ENCODE data around the gene DRAM1.

DNA sequence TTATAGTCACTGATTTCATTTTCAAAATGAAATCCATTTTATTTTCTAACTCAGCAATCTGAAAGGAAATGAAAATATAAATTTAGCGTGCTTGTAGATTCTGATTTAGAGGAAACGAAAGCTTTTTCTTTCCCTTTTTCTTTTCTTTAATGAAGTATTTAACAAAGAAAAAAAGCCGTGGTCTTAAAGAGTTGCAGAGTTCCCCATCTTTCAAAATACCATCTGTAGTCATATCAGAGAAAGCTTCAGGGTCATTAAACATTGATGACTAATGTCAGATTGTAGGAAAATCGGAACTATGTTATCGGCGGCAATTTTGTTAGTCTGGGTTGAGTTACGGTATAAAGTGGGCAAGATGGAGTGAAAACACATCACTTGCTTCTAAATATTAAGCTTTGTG, 32.3 kb downstream of the DRAM1 start:
- TF ChIP-seq, protein P1, sequence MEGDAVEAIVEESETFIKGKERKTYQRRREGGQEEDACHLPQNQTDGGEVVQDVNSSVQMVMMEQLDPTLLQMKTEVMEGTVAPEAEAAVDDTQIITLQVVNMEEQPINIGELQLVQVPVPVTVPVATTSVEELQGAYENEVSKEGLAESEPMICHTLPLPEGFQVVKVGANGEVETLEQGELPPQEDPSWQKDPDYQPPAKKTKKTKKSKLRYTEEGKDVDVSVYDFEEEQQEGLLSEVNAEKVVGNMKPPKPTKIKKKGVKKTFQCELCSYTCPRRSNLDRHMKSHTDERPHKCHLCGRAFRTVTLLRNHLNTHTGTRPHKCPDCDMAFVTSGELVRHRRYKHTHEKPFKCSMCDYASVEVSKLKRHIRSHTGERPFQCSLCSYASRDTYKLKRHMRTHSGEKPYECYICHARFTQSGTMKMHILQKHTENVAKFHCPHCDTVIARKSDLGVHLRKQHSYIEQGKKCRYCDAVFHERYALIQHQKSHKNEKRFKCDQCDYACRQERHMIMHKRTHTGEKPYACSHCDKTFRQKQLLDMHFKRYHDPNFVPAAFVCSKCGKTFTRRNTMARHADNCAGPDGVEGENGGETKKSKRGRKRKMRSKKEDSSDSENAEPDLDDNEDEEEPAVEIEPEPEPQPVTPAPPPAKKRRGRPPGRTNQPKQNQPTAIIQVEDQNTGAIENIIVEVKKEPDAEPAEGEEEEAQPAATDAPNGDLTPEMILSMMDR (conservative IDR thresholded peaks at IDR 0.05 in 1 of 2, IDR thresholded peaks at IDR 0.05 in 1 of 2; ENCODE audit: low read depth in 1 of 2, low read length in 2 of 2) = no peak
- TF ChIP-seq EZH2 (IDR thresholded peaks at IDR 0.05; ENCODE audit: low read length, missing control alignments) = no peak

Data from fibroblast of lung (primary cell).